ENCODE data around the gene CPB1.

Gene CPB1

DNA sequence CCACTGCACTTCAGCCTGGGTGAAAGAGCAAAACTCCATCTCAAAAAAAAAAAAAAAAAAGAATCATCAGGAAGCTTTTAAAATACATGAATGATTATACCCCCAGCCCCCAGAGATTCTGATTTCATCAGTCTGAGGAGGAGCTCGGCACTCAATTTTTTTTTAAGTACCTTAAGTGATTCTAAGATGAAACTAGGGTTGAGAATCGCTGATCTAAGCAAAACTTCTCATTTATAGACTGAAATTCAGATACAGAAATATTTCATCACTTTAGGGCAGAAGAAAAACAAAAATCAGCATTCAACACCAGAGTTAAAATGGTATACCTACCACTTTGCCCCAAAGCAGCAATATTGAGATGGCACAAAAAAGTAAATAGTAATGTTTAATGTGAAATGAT is 62.2 kb downstream of the CPB1 start:
- DNase-seq: no peak

DNA sequence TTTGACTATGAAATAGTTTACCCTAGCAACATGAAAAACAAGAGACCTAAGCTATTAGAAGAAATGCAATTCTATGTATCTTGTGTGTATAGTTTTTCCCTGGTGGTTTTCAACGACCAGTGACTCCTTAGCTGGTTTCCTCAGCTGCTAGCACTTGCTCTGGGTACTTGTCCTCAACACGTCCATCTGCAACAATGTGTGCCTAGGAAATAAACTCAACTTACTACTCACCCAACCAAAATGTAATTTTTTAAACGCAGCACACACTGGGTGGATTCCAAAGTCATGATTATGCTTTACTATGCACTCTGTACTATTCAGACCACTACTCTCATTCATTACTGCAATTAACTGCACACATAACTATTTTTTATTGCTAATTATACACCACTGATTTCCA is 68.5 kb downstream of the CPB1 start:
- no peak for DNase-seq

DNA sequence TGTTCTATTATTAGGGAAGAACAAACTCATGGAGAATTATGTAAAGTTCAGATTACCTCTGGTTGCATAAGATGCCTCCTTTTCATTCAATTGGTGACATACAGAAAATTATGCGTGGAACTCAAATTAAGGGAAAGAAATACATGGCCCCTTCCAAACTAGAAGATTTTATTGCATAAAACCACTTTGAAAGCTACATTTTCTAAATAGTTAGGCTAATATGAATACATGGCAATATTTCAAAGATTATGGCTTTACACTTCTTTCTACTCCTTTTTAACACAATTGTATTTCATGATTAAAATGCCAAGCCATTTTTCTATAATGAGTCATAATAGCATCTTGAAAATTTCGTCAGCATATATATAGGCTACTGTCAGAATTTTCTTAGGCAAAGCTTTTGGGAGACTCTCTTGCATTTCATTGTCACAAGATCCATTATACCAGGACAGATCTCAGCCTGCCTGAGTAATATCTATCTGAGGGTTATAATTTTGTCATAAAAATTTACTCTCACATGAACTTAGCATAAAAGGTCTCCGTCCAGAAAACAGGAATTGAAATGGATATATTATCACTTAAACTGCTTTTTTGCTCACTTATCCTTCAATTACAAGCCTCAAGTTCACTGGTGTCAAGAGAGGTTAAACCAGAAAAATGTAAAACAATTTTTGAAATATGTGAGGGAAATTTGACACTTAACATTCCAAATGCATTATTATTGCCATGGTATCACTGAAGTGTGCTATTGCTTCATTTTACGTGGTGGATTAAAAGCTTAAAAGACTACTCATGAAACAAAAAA is 74.6 kb downstream of the CPB1 start:
- no peak for DNase-seq

DNA sequence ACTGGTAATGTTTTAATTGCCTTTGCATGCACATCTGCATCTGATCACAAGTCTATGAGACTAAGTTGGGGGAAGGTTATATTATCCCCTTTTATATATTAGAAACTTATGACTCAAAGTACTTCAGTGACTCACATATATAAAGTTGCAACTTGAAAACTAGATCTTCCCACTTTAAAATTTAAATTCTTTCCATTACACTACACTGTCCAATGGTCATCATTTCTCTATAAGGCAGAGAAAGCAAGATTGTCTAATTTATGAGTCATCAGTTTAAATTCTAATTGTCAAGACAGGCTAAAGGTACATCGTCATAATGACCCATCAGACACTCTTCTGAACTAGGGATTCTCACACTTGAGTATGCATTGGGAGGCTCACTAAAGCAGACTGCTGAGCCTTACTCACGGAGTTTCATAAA is 75.4 kb downstream of the CPB1 start:
- no peak for DNase-seq

DNA sequence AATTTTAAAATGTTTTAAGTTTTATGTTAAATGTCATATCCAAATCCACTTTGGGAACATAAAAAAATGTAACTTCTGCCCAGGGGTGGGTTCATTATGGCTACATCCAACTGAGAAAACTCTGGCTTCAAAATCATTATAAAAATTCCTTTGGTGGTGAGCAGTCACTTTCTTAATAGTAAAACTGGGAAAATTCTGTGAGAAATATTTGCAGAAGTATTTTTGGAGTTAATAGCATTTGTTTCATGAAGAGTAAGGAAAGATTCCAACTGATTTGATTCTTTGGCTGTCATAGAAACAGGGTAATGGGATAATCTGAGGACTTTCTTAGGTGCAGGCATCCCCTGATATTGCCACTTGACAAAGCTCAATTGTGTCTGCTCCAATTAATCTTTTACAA is 76.3 kb downstream of the CPB1 start:
- no peak for DNase-seq

DNA sequence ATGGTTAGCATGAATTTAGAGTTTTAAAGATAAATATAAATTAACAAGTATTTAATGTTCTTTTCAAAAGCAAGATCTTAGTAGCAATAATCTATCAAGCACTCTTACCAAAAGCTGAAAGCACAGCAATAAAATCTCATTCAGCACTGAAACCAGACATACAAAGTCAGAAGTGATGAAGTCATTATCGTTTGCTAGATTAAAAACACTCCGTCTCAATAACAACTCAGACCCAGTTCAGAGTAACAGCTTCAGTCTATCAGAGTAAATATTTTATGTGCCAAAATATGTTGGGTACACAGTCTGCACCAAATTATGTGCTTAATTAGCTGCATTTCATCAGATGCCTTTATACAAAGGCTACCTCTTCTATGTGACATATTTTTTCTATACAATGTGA is 79.1 kb downstream of the CPB1 start:
- DNase-seq: no peak
